NCI-H2171 treated with DMSO at 0.1 percent for 48 hours (cell line): ENCODE data around the gene PRSS12.
"Not testable (repeated sequence)": the region's sequence is repeated elsewhere in the genome, so short reads cannot be mapped to it uniquely, and the experiment has no call there.

ENCODE experiments used
- DNase-seq: peaks from one replicate; lab custom pipeline; 2025; lab: John Stamatoyannopoulos, UW

PRSS12 gene

DNA sequence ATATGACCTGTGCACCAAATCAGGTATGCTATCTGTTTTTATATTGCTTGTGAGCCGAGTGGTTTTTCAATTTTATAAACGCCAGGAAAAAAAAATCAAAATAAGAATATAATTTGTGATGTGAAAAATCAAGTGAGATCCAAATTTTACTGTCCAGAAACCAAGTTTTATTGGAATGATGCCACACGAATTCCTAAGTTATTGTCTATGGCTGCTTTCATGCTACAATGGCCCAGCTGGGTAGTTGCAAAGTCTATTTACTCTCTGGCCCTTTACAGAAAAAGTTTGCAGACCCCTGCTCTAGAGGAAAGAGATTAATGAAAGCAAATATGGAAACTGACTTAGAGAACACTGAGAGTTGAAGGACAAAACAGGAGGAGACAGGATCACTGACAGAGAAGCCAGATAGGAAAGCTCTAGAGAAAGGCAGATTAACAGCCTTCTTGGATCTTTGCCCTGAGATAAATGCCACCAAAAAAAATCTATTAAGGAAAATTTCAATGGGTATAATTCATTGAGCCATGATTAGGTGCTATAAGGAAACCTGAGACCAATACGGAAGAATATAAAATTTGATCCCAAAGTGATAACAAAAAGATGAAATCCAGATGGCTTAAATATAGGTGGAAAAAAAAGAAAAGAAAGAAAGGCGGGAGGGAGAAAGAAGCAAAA lies 29.8 kb downstream of the PRSS12 start:
- no peak for DNase-seq

GRCh38 chr4:118318931-118319330 lies 33.9 kb downstream of the PRSS12 start:
- DNase-seq = no peak

DNA sequence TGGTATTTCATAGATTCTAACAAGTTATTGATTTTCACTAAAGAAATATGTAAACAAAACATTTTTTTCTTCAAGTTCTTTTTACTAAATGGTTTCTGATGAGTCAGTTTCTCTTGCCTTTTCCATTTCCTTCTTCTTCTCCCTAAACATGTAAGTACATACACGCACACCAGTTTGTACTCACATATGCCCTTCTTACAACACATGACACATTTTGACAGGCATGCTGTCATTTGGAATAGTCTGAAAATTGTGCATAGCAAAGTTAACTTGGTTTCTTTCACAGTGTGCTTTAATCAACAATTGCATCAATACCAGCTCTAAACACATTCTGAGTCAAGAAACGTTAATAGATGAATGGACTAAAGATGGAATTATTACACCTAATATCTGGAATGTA lies 35.1 kb downstream of the PRSS12 start:
- DNase-seq = no peak

DNA sequence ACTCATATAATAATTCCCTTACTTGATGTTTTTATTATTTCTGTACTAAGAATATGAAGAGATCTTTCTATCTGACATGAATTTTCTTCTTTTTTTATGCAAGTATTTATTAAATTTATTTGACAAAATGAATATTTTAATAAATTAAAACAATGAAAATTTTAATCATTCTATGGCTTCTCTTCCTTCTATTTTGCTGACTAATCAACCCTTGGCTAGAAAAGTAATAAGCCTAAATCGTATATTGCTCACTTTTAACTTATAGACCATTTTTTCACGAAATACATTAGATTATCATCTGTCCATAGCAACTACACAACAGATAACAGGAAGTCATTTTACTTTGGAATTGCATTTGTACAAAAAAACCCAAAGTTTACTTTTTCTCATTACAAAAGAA lies 38.6 kb downstream of the PRSS12 start:
- no peak for DNase-seq

DNA sequence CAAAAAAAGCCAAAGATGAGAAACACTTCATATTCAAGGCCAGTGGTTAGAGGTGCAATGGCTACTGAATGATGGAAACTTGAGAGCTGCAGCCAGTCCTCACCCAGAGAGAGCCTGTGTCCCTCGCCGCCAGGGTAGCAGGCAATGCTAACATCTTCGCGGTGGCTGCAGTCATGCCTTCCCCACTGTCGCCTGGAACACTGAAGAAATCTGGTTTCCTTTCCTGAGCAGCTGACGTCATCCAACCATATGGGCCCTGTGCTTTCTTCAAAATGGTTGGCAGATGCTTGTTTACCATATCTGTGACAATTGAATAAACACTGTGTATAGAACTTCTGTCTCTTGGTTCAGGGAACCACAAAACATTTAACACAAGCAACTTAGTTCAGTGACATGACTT lies 39.7 kb downstream of the PRSS12 start:
- peak; percentile 77 for DNase-seq

- DNase-seq = no peak
These were observed 44.3 kb downstream of the PRSS12 start for GRCh38 chr4:118308306-118309030.

DNA sequence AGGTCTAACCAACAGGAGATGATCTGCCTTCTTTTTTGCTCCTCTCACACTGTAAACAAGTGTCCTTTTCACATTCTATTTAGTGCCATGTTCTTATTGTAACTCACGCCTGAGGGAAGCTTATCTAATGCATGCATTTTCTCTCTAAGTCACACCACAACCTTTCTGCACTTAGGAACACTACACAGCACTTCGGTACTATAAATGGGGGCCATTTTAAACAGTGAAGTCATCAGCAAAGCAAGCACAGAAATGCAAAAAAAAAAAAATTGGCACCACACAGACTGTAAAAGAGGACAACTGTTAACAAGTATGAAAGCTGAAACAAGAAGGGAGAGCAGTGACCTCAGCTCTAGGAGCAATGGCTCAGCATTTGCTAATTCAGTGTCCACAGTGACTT lies 45.2 kb downstream of the PRSS12 start:
- DNase-seq = no peak

DNA sequence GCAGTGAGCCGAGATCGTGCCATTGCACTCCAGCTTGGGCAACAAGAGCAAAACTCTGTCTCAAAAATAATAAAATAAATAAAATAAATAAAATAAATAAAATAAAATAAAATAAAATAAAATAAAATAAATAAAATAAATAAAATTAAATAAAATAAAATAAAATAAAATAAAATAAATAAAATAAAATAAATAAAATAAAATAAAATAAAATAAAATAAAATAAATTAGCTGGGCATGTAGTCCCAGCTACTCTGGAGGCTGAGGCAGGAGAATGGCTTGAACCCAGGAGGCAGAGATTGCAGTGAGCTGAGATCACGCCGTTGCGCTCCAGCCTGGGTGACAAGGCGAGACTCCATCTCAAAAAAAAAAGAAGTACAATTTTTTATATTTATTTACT lies 53.2 kb downstream of the PRSS12 start:
- DNase-seq = not testable (repeated sequence)

DNA sequence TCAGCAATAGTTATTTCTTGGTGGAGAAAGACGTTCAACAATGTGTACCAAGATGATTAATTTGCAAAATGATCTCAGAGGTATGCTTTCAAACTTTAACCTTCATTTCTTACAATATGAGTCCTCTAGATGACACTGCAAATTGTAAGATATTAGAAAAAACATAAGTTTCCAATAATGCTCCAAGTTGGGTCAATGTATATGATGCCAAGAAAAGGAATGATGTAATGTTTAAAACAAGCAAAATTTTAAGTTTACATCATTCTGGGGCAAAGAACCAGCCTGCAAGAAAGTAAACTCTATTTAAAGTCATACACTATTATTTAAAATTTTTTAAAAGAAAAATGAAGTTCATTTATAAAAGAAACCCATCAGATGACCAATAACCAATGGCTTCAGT lies 56.1 kb downstream of the PRSS12 start:
- no peak for DNase-seq

GRCh38 chr4:118290951-118291350 lies 61.9 kb downstream of the PRSS12 start:
- DNase-seq = no peak

DNA sequence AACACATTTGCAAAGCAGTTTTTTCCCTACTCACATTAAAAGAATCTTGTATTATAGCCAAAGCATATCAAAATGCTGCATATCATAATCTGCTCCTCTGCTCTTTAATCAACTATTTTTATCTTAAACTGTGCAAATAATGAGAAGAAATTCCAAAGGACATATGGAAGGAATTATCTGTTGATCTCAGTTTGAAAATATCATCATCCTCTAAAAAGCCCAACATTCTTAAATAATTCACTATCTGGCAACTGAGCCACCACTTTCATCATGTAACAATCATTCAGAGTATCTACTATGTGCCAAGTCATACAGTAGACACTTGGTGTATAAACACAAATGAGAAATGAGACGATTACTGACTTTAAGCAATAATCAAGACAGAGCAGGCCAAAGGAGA lies 63.0 kb downstream of the PRSS12 start:
- DNase-seq = no peak

DNA sequence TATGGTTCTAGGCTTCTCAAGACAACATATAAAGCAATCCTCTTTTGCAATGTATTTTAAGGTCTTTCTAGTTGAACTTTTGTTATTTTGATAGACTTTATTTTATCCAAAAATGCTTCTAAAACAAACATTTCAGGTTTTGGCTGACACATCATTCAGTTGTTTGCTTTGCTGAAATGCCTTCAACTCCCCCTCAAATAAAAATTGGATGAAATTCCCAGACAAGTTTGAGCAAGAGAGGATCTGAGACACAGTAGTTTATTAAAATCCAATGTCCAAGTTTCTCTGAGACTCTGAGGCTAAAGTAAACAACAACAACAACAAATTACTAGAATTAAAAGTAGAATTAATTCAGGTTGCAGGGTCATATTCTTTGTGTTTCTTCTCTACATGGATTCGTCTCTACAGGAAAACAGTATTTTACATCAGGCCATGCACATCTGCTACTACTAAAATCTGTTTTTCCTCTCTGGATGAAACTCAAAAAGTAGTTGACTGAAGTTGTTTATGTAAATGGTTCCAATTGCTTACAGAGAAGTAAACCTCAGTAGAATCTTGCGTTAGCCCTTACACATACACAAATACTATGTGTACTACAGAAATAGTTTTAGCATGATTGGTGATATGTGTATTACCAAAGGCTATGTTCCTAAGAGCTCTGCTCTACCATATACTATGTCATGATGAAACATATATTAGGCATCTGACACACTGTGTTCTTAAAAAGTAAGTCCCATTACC lies 64.9 kb downstream of the PRSS12 start:
- DNase-seq = no peak

GRCh38 chr4:118286685-118287084 lies 66.1 kb downstream of the PRSS12 start:
- no peak for DNase-seq

DNA sequence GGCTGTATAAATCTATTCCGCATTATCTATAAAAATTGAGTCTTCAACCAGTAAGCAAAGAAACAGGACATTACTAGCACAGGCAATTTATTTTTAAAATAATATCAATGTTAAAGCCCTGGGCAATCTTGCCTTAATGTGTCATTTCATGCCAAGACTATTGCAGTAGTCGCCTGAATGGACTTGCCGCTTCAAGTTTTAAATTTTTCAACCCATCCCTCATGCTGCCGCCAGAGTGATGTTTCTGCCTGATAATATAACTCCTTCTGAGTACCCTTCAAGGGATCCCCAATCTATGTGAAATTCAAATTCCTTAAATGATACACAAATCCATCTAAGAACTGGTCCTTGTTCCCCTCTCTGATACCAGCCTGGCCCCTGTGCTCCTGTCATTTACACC lies 66.9 kb downstream of the PRSS12 start:
- no peak for DNase-seq

DNA sequence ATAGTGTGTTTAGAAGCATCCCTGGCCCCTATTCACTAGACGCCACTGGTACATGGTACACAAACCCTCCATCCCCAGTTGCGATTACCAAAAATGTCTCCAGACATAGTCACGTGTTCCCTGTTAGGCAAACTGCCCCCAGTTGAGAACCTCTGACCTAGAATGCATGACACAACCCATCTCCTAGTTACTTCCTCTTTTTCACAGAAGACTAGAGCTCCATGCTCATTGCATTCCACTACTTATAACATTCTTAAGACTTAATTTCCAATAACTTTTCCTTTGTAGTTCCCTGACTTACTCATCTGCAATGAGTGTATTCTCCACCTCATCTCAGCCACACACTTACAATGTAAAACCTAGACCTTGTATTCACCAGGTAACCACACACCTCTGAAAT lies 68.6 kb downstream of the PRSS12 start:
- DNase-seq = no peak

DNA sequence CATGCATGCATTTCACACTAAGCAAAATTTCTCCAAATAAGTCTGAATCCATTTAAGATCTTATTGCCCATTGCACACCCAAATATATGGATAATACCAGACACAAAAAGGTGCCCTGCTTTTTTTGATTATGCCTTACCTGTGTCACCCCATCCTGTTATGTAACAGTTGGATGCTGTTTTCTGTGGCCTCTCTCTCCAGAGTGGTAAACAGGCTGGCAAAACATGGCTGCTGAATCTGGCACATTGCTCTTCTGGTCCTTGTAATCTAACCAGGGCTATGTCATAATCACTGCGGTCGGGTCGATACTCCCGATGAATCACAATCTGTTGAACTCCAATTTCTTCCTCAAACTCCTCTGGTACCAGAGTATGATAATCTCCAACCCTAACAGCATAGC lies 70.1 kb downstream of the PRSS12 start:
- no peak for DNase-seq

DNA sequence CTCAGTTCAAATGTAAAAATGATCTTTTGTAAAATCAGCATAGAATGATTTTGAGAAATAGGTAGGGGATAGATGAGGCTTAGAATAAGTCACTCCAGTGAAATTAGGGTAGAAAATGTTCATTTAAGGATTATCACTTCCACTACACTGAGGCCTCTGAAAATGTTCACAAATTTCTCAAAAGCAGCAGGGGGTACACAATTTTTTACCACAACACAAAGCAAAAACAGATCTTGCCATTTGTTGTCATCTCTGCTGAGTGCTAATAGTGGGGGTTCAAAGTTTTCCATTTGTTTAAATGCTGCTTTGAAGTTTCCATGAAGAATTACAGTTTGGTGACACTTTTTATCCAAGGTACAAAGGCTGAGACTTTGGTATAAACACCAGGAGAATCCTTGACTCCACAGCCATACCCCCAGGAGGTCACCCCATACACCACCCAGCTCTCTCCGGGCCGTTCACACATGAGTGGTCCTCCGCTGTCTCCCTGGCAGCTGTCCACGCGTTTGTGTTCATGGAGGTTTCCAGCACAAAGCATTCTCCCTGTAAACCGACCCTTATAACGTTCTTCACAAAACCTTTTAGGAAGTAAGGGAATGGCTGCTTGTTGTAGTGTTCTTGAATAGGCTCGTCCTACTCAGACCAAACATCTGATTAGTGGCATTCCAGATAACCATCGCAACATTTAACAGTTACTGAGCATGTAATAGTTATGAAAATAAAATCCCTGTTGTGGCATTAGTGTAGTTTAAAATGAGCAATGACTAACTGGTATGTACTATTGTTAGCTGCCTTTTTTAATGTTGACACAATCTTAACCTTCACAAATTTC lies 71.0 kb downstream of the PRSS12 start:
- DNase-seq = peak; percentile 22

- DNase-seq = peak; percentile 41
These were observed 72.1 kb downstream of the PRSS12 start for GRCh38 chr4:118280501-118281218.

GRCh38 chr4:118279920-118280432 lies 72.8 kb downstream of the PRSS12 start:
- DNase-seq = no peak

DNA sequence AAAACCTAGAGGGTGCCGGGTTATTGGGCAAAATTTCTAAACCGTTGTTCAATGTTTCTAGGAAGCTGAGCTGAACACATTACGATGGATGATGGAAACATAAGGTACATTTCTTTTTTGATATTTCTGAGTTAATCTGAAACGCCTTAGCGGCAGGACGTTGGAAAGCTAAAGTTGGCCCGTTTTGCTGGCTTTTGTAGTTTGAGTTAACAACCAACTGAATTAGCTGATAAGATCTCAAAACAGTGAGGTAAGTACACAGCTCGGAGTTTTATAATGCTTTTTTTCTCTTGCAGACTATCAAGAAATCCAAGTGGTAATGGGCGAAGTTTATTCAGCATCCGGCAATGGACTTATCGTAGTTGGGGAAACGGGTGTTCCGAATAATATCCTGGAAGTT lies 73.5 kb downstream of the PRSS12 start:
- no peak for DNase-seq
